Panc1 (cell line): ENCODE measurements around the gene MMP10. TPM values are rescaled to one million over a fixed set of nuclear protein-coding genes. Genes with fewer than 3 reads are reported as not detected.

Source experiments
- ATAC-seq: fragments of 200-7000 bp; cut with Tn5 transposase; 2 replicates; pipeline ENCODE4 v1.9.1; 2020; ENCODE audit warnings: mild to moderate bottlenecking, moderate library complexity
- BruUV-seq: library from RNA; stranded (reverse); fragments of 400-500 nt; replicated peaks from 2 replicates; lab custom pipeline; 2021; lab: Mats Ljungman, UMichigan
- CTCF ChIA-PET: fragments of 300-600 bp; sonication (Branson Sonifier 250); formaldehyde crosslinking; loops from one replicate; lab custom pipeline; 2022; ENCODE audit warnings: antibody characterized with exemption; lab: Charles Lee
- POLR2A ChIA-PET: fragments of 300-600 bp; sonication (Branson Sonifier 250); formaldehyde crosslinking; loops from one replicate; lab custom pipeline; 2022; ENCODE audit warnings: antibody characterized with exemption; lab: Charles Lee
- DNase-seq: peaks from one replicate; pipeline ENCODE4 v3.0.0-alpha.2; 2010; ENCODE audit warnings: low read depth, low spot score
- H3K27ac ChIP-seq: 2 replicates; pipeline ENCODE4 v1.5.1; 2011; ENCODE audit warnings: mild to moderate bottlenecking, low read length, inconsistent platforms
- H3K27me3 ChIP-seq: fragments of 200-500 bp; sonication (Bioruptor generic); 2 replicates; pipeline ENCODE4 v1.6.0; 2014; ENCODE audit warnings: low read length, inconsistent platforms; ENCODE audit not compliant: control insufficient read depth, insufficient read depth
- H3K36me3 ChIP-seq: fragments of 200-500 bp; sonication (Bioruptor generic); 2 replicates; pipeline ENCODE4 v1.5.1; 2014; ENCODE audit warnings: inconsistent platforms, mild to moderate bottlenecking, low read length, moderate library complexity; ENCODE audit not compliant: control insufficient read depth, insufficient read depth
- H3K4me1 ChIP-seq: 2 replicates; pipeline ENCODE4 v1.5.1; 2011; ENCODE audit warnings: inconsistent platforms, mild to moderate bottlenecking, low read length, moderate library complexity; ENCODE audit not compliant: control insufficient read depth, insufficient read depth
- H3K4me3 ChIP-seq, 2 experiments: 2 replicates each; pipeline ENCODE4 v1.5.1; 2011 to 2012; ENCODE audit warnings: low read depth in 2 of 2, low read length in 2 of 2, mild to moderate bottlenecking in 2 of 2, inconsistent platforms in 1 of 2, moderate library complexity in 1 of 2
- H3K9me3 ChIP-seq: fragments of 200-500 bp; sonication (Bioruptor generic); 2 replicates; pipeline ENCODE4 v1.5.1; 2014; ENCODE audit warnings: low read depth, mild to moderate bottlenecking, inconsistent platforms, low read length, moderate library complexity; ENCODE audit not compliant: control insufficient read depth, insufficient read depth
- POLR2AphosphoS5 ChIP-seq: IDR thresholded peaks from 2 replicates; pipeline ENCODE4 v1.6.1; 2012; ENCODE audit warnings: mild to moderate bottlenecking, low read depth, low read length, moderate library complexity
- SIN3A ChIP-seq: IDR thresholded peaks from 2 replicates; pipeline ENCODE4 v1.6.1; 2012; ENCODE audit warnings: low read depth, mild to moderate bottlenecking, low read length, moderate library complexity, borderline replicate concordance; ENCODE audit not compliant: insufficient read depth
- TCF7L2 ChIP-seq: IDR thresholded peaks from 2 replicates; pipeline ENCODE4 v1.6.1; 2011; ENCODE audit warnings: mild to moderate bottlenecking, low read depth, low read length, inconsistent platforms
- in situ Hi-C: cut with HindIII; loops from 2 replicates; pipeline ENCODE4 v1.10.0; 2016; ENCODE audit warnings: low sequenced_read_pairs, low pct_unique_long_range_greater_than_20kb
- intact Hi-C: fragments of 100-400 bp; cut with micrococcal nuclease; formaldehyde crosslinking; loops from one replicate; pipeline ENCODE4 v1.10.0; 2022; ENCODE audit not compliant: unreplicated experiment
- total RNA-seq: library from RNA; stranded (reverse); gene quantifications from one replicate; pipeline ENCODE4 v1.2.1, GENCODE V29; 2021; ENCODE audit not compliant: unreplicated experiment
- TF ChIP-seq, protein P1 (sequence below), 2 experiments: IDR thresholded peaks; 2 replicates each; pipeline ENCODE4 v1.6.1; 2011 to 2012; ENCODE audit warnings: low read depth in 2 of 2, control low read depth in 1 of 2, low read length in 1 of 2, mild to moderate bottlenecking in 1 of 2, moderate library complexity in 1 of 2; ENCODE audit not compliant: insufficient read depth in 1 of 2
- TF ChIP-seq, protein P2 (sequence below): fragments of 450-650 bp; IDR thresholded peaks from 2 replicates; pipeline ENCODE4 v1.5.1; 2017; ENCODE audit warnings: mild to moderate bottlenecking

Gene MMP10
- total RNA-seq, 1 experiment from 2014 or later, result not detected

DNA sequence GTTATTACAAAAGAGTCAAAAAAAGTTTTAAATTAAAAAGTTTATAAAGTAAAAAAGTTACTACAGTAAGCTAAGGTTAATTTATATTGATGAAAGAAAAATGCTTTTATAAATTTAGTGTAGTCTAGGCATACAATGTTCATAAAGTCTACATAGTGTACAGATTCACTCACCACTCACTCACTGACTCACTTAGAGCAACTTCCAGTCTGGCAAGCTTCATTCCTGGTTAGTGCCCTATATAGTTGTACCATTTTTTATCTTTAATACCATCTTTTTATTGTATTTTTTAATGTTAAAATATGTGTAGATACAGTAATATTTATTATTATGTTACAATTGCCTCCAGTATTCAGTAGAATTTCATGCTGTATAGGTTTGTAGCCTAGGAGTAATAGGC lies 2.6 kb upstream of the MMP10 start:
- ChIA-PET CTCF (no interaction called here), POLR2A (no interaction called here)
- Histone ChIP-seq H3K9me3 (no peaks in the 10 kb centered on the region), H3K4me3 (no peak overlapping the region), H3K36me3 (no peaks in the 10 kb centered on the region), H3K27me3 (no peaks in the 10 kb centered on the region; the same call in 1 of the 2 replicates), H3K27ac (no peak overlapping the region), H3K4me1 (peaks cover 7% of the 10 kb centered on the region)
- in situ Hi-C loops, result no loop called here
- no TSS peak for BruUV-seq
- intact Hi-C loops, result no loop called here
- no peak for DNase-seq
- no peak for ATAC-seq
- TF ChIP-seq POLR2AphosphoS5 (no peak), SIN3A (no peak), TCF7L2 (no peak)
- TF ChIP-seq, protein P1, sequence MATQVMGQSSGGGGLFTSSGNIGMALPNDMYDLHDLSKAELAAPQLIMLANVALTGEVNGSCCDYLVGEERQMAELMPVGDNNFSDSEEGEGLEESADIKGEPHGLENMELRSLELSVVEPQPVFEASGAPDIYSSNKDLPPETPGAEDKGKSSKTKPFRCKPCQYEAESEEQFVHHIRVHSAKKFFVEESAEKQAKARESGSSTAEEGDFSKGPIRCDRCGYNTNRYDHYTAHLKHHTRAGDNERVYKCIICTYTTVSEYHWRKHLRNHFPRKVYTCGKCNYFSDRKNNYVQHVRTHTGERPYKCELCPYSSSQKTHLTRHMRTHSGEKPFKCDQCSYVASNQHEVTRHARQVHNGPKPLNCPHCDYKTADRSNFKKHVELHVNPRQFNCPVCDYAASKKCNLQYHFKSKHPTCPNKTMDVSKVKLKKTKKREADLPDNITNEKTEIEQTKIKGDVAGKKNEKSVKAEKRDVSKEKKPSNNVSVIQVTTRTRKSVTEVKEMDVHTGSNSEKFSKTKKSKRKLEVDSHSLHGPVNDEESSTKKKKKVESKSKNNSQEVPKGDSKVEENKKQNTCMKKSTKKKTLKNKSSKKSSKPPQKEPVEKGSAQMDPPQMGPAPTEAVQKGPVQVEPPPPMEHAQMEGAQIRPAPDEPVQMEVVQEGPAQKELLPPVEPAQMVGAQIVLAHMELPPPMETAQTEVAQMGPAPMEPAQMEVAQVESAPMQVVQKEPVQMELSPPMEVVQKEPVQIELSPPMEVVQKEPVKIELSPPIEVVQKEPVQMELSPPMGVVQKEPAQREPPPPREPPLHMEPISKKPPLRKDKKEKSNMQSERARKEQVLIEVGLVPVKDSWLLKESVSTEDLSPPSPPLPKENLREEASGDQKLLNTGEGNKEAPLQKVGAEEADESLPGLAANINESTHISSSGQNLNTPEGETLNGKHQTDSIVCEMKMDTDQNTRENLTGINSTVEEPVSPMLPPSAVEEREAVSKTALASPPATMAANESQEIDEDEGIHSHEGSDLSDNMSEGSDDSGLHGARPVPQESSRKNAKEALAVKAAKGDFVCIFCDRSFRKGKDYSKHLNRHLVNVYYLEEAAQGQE (IDR thresholded peaks at IDR 0.05; ENCODE audit: insufficient read depth in 1 of 2, low read depth in 2 of 2, low read length in 1 of 2), result no peak
- TF ChIP-seq, protein P2, sequence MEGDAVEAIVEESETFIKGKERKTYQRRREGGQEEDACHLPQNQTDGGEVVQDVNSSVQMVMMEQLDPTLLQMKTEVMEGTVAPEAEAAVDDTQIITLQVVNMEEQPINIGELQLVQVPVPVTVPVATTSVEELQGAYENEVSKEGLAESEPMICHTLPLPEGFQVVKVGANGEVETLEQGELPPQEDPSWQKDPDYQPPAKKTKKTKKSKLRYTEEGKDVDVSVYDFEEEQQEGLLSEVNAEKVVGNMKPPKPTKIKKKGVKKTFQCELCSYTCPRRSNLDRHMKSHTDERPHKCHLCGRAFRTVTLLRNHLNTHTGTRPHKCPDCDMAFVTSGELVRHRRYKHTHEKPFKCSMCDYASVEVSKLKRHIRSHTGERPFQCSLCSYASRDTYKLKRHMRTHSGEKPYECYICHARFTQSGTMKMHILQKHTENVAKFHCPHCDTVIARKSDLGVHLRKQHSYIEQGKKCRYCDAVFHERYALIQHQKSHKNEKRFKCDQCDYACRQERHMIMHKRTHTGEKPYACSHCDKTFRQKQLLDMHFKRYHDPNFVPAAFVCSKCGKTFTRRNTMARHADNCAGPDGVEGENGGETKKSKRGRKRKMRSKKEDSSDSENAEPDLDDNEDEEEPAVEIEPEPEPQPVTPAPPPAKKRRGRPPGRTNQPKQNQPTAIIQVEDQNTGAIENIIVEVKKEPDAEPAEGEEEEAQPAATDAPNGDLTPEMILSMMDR, result no peak

DNA sequence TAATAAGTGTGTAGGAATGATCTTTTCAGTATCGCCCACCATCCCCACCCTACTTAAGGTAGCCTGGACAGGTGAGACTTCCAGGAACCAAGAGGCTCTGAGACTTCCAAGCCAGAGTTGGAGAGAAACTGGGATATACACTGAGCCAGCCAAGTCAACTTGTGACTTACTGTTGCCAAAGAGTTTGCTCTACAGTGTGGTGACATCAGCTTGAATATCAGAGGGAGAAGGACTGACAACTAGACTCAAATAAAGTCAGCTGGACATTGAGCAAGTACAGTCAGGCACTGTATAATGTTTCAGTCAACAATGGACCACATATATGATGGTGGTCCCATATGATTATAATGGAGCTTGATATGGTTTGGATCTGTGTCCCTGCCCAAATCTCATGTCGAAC lies 1.2 kb upstream of the MMP10 start:
- in situ Hi-C loops, result no loop called here
- intact Hi-C loops, result no loop called here
- ATAC-seq (no peak), DNase-seq (no peak)
- Histone ChIP-seq H3K27me3 (no peaks in the 10 kb centered on the region; the same call in 1 of the 2 replicates), H3K4me1 (peaks cover 7% of the 10 kb centered on the region), H3K4me3 (no peak overlapping the region), H3K36me3 (no peaks in the 10 kb centered on the region), H3K27ac (no peak overlapping the region), H3K9me3 (no peaks in the 10 kb centered on the region)
- ChIA-PET POLR2A (no interaction called here), CTCF (no interaction called here)
- no TSS peak for BruUV-seq
- no peak for TF ChIP-seq SIN3A
- TF ChIP-seq TCF7L2, result no peak
- TF ChIP-seq, protein P2, result no peak
- TF ChIP-seq, protein P1 (IDR thresholded peaks at IDR 0.05; ENCODE audit: insufficient read depth in 1 of 2, low read depth in 2 of 2, low read length in 1 of 2), result no peak
- no peak for TF ChIP-seq POLR2AphosphoS5
